Fibroblast of villous mesenchyme (primary cell): ENCODE results near the gene HCK. TPM values are rescaled to one million over a fixed set of nuclear protein-coding genes. Genes with fewer than 3 reads are reported as not detected.

Experiments
- DNase-seq: peaks from one replicate; pipeline ENCODE4 v3.0.0-alpha.2; 2010; ENCODE audit warnings: low read depth
- H3K4me3 ChIP-seq: 2 replicates; pipeline ENCODE4 v1.5.1; 2011; ENCODE audit warnings: low read depth, mild to moderate bottlenecking, low read length
- CTCF ChIP-seq: IDR thresholded peaks from 2 replicates; pipeline ENCODE4 v1.5.1; 2012; ENCODE audit warnings: low read depth, mild to moderate bottlenecking, low read length; ENCODE audit not compliant: insufficient read depth
- total RNA-seq: library from RNA; depleted of rRNA; stranded (reverse); fragments of >200 nt; gene quantifications from 2 replicates; pipeline ENCODE4 v1.2.3, GENCODE V29; 2012

HCK gene
- total RNA-seq, 1 donor = not detected

GRCh38 chr20:32035426-32035779 lies 16.6 kb upstream of the HCK start:
- no peak for TF ChIP-seq CTCF
- no peak for DNase-seq
- no peak overlapping the region for H3K4me3 ChIP-seq

GRCh38 chr20:32036252-32036651 lies 15.8 kb upstream of the HCK start:
- no peak for DNase-seq
- no peak overlapping the region for H3K4me3 ChIP-seq
- no peak for TF ChIP-seq CTCF

GRCh38 chr20:32036716-32037485 lies 15.1 kb upstream of the HCK start:
- peak; percentile 30 for DNase-seq
- H3K4me3 ChIP-seq = no peak overlapping the region
- TF ChIP-seq CTCF = no peak

GRCh38 chr20:32037929-32038328 lies 14.1 kb upstream of the HCK start:
- no peak for TF ChIP-seq CTCF
- peak; percentile 12 for DNase-seq
- no peak overlapping the region for H3K4me3 ChIP-seq

- H3K4me3 ChIP-seq = no peak overlapping the region
- TF ChIP-seq CTCF = no peak
- no peak for DNase-seq
Measured at GRCh38 chr20:32040142-32040953, 11.7 kb upstream of the HCK start.

GRCh38 chr20:32045999-32046398 lies 6.0 kb upstream of the HCK start:
- no peak for TF ChIP-seq CTCF
- no peak overlapping the region for H3K4me3 ChIP-seq
- no peak for DNase-seq
